ENCODE results near the gene LSM12. TPM values are rescaled to one million over a fixed set of nuclear protein-coding genes. Genes with fewer than 3 reads are reported as not detected.

The LSM12 gene
- total and polyA plus RNA-seq, 2 donors (not counting 3 experiments of a cell fraction or from before 2014, with no cell fraction given): 36.5 to 68.9 TPM

- ChIA-PET POLR2A (no interaction called here), CTCF (no interaction called here)
- Histone ChIP-seq H3K79me2 (ENCODE audit: control insufficient read depth, insufficient read depth, low read length) (no peaks in the 10 kb centered on the region), H4K20me1 (replicated peaks; ENCODE audit: control insufficient read depth, extremely low read depth, insufficient read depth, low read length) (no peaks in the 10 kb centered on the region), H3K9ac (replicated peaks; ENCODE audit: extremely low read depth, insufficient read depth, low read length) (no peak overlapping the region), H3K4me1 (ENCODE audit: control insufficient read depth, extremely low read depth, insufficient read depth, low read length) (no peaks in the 10 kb centered on the region), H3K4me2 (ENCODE audit: insufficient read depth, low read length) (no peak overlapping the region), H3K27ac (ENCODE audit: insufficient read depth, low read depth, low read length) (no peak overlapping the region), H3K27me3 (ENCODE audit: control insufficient read depth in 2 of 2, insufficient read depth in 2 of 2, low read length in 2 of 2) (no peaks in the 10 kb centered on the region), H3K4me3 (replicated peaks in 1 of 3; ENCODE audit: insufficient read depth in 1 of 3, low read depth in 1 of 3, low read length in 3 of 3) (no peak overlapping the region), H2AFZ (ENCODE audit: low read depth, low read length) (no peak overlapping the region), H3K9me1 (replicated peaks; ENCODE audit: control insufficient read depth, extremely low read depth, insufficient read depth, low read length) (no peaks in the 10 kb centered on the region), H3K9me3 (replicated peaks; ENCODE audit: control insufficient read depth, insufficient read depth, low read length) (no peaks in the 10 kb centered on the region), H3K36me3 (ENCODE audit: control insufficient read depth in 2 of 2, extremely low read depth in 1 of 2, insufficient read depth in 2 of 2, low read length in 2 of 2) (peaks cover 4 to 39% of the 10 kb centered on the region in 2 experiments)
- dilution Hi-C loops (cut with MboI; ENCODE audit: extremely low pct_ligation_motif_present, low sequenced_read_pairs) (no loop called here), intact Hi-C loops (cut with micrococcal nuclease) (no loop called here)
- TF ChIP-seq POLR2A (IDR thresholded peaks at IDR 0.05; ENCODE audit: low read depth, low read length) (no peak), POLR2AphosphoS5 (IDR thresholded peaks at IDR 0.05; ENCODE audit: insufficient read depth, low read depth, low read length) (no peak), MYC (IDR thresholded peaks at IDR 0.05; ENCODE audit: low read depth, low read length) (no peak), CTCF (IDR thresholded peaks at IDR 0.05; ENCODE audit: extremely low read depth in 1 of 2, insufficient read depth in 1 of 2, low read depth in 1 of 2, low read length in 2 of 2) (no peak), GATA2 (IDR thresholded peaks at IDR 0.05; ENCODE audit: insufficient read depth, insufficient read length, low read depth, low read length) (no peak), FOS (IDR thresholded peaks at IDR 0.05; ENCODE audit: borderline replicate concordance, insufficient read depth, low read length) (no peak), EZH2 (IDR thresholded peaks at IDR 0.05; ENCODE audit: borderline replicate concordance, low read depth, low read length, severe bottlenecking) (no peak), MAX (IDR thresholded peaks at IDR 0.05; ENCODE audit: insufficient read depth, insufficient read length) (no peak), JUN (IDR thresholded peaks at IDR 0.05; ENCODE audit: borderline replicate concordance, insufficient read depth, insufficient read length, low read depth) (no peak)
- DNase-seq (ENCODE audit: low read depth, low spot score) (no peak), FAIRE-seq (no peak)
- BruUV-seq (replicated peaks): no TSS peak
Measured at GRCh38 chr17:44079877-44080821, 13.7 kb upstream of the LSM12 start.
